Prostate gland (tissue), 2 donors: ENCODE results near the gene PHACTR2.

ENCODE experiments used
- CTCF ChIP-seq, 4 experiments: fragments of 200-600 bp in 2 of 4; fragments of 450-650 bp in 2 of 4; sonication (generic) in 2 of 4; IDR thresholded peaks; 1 replicate in 3 of 4; 2 replicates in 1 of 4; pipeline ENCODE4 v1.5.1; 2016 to 2019; ENCODE audit warnings: antibody characterized with exemption in 4 of 4, mild to moderate bottlenecking in 2 of 4, moderate library complexity in 2 of 4
- POLR2A ChIP-seq: fragments of 450-650 bp; IDR thresholded peaks from one replicate; pipeline ENCODE4 v1.6.1; 2016; ENCODE audit warnings: antibody characterized with exemption, mild to moderate bottlenecking

GRCh38 chr6:143657809-143658208, 20.0 kb upstream of the PHACTR2 start:
- no peak for TF ChIP-seq CTCF (IDR thresholded peaks at IDR 0.05)
- no peak for TF ChIP-seq POLR2A
